ENCODE measurements around the gene KLF9.
"Not testable (repeated sequence)": the region's sequence is repeated elsewhere in the genome, so short reads cannot be mapped to it uniquely, and the experiment has no call there.

KLF9 gene

GRCh38 chr9:70403618-70404025, 10.8 kb downstream of the KLF9 start:
- DNase-seq (ENCODE audit: low spot score) = no peak

- no peak for DNase-seq (ENCODE audit: low spot score)
Observed at GRCh38 chr9:70403166-70403565, 11.3 kb downstream of the KLF9 start.

- no peak for DNase-seq (ENCODE audit: low spot score)
Observed at GRCh38 chr9:70402213-70402612, 12.2 kb downstream of the KLF9 start.

- DNase-seq (ENCODE audit: low spot score) = not testable (repeated sequence)
Observed at GRCh38 chr9:70401241-70401640, 13.2 kb downstream of the KLF9 start.

- no peak for DNase-seq (ENCODE audit: low spot score)
Observed at GRCh38 chr9:70400107-70400892, 14.2 kb downstream of the KLF9 start.

- no peak for DNase-seq (ENCODE audit: low spot score)
Observed at GRCh38 chr9:70399141-70399540, 15.3 kb downstream of the KLF9 start.

- peak; percentile 60 for DNase-seq (ENCODE audit: low spot score)
Observed at GRCh38 chr9:70398145-70398556, 16.3 kb downstream of the KLF9 start.

GRCh38 chr9:70395652-70396051, 18.8 kb downstream of the KLF9 start:
- no peak for DNase-seq (ENCODE audit: low spot score)

- no peak for DNase-seq (ENCODE audit: low spot score)
Observed at GRCh38 chr9:70392850-70393249, 21.6 kb downstream of the KLF9 start.

GRCh38 chr9:70392189-70392588, 22.3 kb downstream of the KLF9 start:
- DNase-seq (ENCODE audit: low spot score) = no peak

GRCh38 chr9:70390933-70391341, 23.5 kb downstream of the KLF9 start:
- DNase-seq (ENCODE audit: low spot score) = no peak

GRCh38 chr9:70389621-70390266, 24.7 kb downstream of the KLF9 start:
- DNase-seq (ENCODE audit: low spot score) = no peak

- no peak for DNase-seq (ENCODE audit: low spot score)
Observed at GRCh38 chr9:70389188-70389587, 25.3 kb downstream of the KLF9 start.

- DNase-seq (ENCODE audit: low spot score) = no peak
Observed at GRCh38 chr9:70387663-70388062, 26.8 kb downstream of the KLF9 start.

GRCh38 chr9:70385426-70385825, 29.0 kb downstream of the KLF9 start:
- no peak for DNase-seq (ENCODE audit: low spot score)

- no peak for DNase-seq (ENCODE audit: low spot score)
Observed at GRCh38 chr9:70382709-70383605, 31.5 kb downstream of the KLF9 start.

GRCh38 chr9:70382046-70382708, 32.3 kb downstream of the KLF9 start:
- DNase-seq (ENCODE audit: low spot score) = no peak

- DNase-seq (ENCODE audit: low spot score) = no peak
Observed at GRCh38 chr9:70374962-70375618, 39.4 kb downstream of the KLF9 start.

GRCh38 chr9:70367305-70367930, 47.0 kb downstream of the KLF9 start:
- no peak for DNase-seq (ENCODE audit: low spot score)

- no peak for DNase-seq (ENCODE audit: low spot score)
Observed at GRCh38 chr9:70363760-70364159, 50.7 kb downstream of the KLF9 start.

GRCh38 chr9:70362952-70363351, 51.5 kb downstream of the KLF9 start:
- no peak for DNase-seq (ENCODE audit: low spot score)
